ENCODE measurements around the gene CFAP100.

DNA sequence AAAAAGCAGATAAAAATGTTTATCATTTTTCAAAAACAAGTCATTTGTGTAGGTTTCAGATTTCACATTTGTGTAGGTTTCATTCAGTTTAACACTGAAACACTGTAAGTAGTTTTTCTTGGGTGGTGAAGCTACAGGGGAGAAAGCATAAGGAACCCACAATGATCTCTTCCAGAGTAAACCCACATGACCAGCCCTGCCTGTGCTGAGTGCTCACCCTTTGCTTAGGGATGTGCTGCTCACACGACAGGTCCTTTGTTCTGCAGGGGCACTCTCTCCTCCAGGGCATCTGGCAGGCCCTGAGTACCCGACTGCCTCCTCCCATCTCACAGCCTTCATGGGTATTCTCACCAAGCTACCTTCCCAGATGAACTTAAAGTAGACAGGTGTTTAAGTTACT lies 52.1 kb downstream of the CFAP100 start:
- TF ChIP-seq PBX3 (CRISPR knock-in tag; IDR thresholded peaks at IDR 0.05) = no peak
- TF ChIP-seq ZBTB21 (tag by site-specific recombination; IDR thresholded peaks at IDR 0.05) = no peak
- TF ChIP-seq CTCF (tag by site-specific recombination; IDR thresholded peaks at IDR 0.05) = no peak
- TF ChIP-seq, protein P1, sequence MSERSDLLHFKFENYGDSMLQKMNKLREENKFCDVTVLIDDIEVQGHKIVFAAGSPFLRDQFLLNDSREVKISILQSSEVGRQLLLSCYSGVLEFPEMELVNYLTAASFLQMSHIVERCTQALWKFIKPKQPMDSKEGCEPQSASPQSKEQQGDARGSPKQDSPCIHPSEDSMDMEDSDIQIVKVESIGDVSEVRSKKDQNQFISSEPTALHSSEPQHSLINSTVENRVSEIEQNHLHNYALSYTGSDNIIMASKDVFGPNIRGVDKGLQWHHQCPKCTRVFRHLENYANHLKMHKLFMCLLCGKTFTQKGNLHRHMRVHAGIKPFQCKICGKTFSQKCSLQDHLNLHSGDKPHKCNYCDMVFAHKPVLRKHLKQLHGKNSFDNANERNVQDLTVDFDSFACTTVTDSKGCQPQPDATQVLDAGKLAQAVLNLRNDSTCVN (tag by site-specific recombination; optimal IDR thresholded peaks at IDR 0.05) = no peak
- no peak for TF ChIP-seq ZSCAN4 (tag by site-specific recombination; IDR thresholded peaks at IDR 0.05)
- TF ChIP-seq, protein P2, sequence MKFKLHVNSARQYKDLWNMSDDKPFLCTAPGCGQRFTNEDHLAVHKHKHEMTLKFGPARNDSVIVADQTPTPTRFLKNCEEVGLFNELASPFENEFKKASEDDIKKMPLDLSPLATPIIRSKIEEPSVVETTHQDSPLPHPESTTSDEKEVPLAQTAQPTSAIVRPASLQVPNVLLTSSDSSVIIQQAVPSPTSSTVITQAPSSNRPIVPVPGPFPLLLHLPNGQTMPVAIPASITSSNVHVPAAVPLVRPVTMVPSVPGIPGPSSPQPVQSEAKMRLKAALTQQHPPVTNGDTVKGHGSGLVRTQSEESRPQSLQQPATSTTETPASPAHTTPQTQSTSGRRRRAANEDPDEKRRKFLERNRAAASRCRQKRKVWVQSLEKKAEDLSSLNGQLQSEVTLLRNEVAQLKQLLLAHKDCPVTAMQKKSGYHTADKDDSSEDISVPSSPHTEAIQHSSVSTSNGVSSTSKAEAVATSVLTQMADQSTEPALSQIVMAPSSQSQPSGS (tag by site-specific recombination; IDR thresholded peaks at IDR 0.05; ENCODE audit: low read depth) = no peak
- TF ChIP-seq ZBTB11 (tag by site-specific recombination; conservative IDR thresholded peaks at IDR 0.05; ENCODE audit: low read depth) = no peak
- no peak for TF ChIP-seq PATZ1 (tag by site-specific recombination; IDR thresholded peaks at IDR 0.05)
- TF ChIP-seq ELK4 (IDR thresholded peaks at IDR 0.05; ENCODE audit: borderline replicate concordance, low read depth, low read length) = no peak
- TF ChIP-seq, protein P3, sequence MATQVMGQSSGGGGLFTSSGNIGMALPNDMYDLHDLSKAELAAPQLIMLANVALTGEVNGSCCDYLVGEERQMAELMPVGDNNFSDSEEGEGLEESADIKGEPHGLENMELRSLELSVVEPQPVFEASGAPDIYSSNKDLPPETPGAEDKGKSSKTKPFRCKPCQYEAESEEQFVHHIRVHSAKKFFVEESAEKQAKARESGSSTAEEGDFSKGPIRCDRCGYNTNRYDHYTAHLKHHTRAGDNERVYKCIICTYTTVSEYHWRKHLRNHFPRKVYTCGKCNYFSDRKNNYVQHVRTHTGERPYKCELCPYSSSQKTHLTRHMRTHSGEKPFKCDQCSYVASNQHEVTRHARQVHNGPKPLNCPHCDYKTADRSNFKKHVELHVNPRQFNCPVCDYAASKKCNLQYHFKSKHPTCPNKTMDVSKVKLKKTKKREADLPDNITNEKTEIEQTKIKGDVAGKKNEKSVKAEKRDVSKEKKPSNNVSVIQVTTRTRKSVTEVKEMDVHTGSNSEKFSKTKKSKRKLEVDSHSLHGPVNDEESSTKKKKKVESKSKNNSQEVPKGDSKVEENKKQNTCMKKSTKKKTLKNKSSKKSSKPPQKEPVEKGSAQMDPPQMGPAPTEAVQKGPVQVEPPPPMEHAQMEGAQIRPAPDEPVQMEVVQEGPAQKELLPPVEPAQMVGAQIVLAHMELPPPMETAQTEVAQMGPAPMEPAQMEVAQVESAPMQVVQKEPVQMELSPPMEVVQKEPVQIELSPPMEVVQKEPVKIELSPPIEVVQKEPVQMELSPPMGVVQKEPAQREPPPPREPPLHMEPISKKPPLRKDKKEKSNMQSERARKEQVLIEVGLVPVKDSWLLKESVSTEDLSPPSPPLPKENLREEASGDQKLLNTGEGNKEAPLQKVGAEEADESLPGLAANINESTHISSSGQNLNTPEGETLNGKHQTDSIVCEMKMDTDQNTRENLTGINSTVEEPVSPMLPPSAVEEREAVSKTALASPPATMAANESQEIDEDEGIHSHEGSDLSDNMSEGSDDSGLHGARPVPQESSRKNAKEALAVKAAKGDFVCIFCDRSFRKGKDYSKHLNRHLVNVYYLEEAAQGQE (tag by site-specific recombination; IDR thresholded peaks at IDR 0.05) = no peak
